Gastrocnemius medialis (tissue), 4 donors: ENCODE measurements around the gene SCMH1.

Source experiments
- CTCF ChIP-seq, 5 experiments: fragments of 450-650 bp in 3 of 5; fragments of 200-600 bp in 2 of 5; sonication (generic) in 2 of 5; IDR thresholded peaks in 4 of 5; conservative IDR thresholded peaks in 1 of 5; 1 replicate in 4 of 5; 2 replicates in 1 of 5; pipeline ENCODE4 v1.5.1; 2016 to 2019; ENCODE audit warnings: antibody characterized with exemption in 5 of 5, mild to moderate bottlenecking in 3 of 5, moderate library complexity in 3 of 5
- POLR2A ChIP-seq, 2 donors: fragments of 450-650 bp; IDR thresholded peaks; one replicate each; pipeline ENCODE4 v1.6.1; 2017; ENCODE audit warnings: antibody characterized with exemption in 2 of 2, mild to moderate bottlenecking in 2 of 2, moderate library complexity in 2 of 2

GRCh38 chr1:40979241-40980067 is 262.7 kb downstream of the SCMH1 start, which contains the start of gene CTPS1:
- TF ChIP-seq CTCF (IDR thresholded peaks at IDR 0.05 in 4 of 5, conservative IDR thresholded peaks at IDR 0.05 in 1 of 5) (no peak), POLR2A (IDR thresholded peaks at IDR 0.05) (peak; percentile 72 to 80)
